Heart left ventricle (tissue), 16 donors: ENCODE data around the gene SRRM2. TPM values are rescaled to one million over a fixed set of nuclear protein-coding genes. Genes with fewer than 3 reads are reported as not detected.

ENCODE experiments used
- ATAC-seq, 4 donors: fragments of 200-7000 bp; cut with Tn5 transposase; one replicate each; pipeline ENCODE4 v1.9.1; 2020 to 2022; ENCODE audit warnings: moderate library complexity in 4 of 4, mild to moderate bottlenecking in 3 of 4, moderate number of reproducible peaks in 1 of 4
- DNase-seq, 5 donors: peaks; one replicate each; pipeline ENCODE4 v3.0.0-alpha.2; 2020
- H3K27ac ChIP-seq, 12 donors: fragments of 200-600 bp; sonication (generic) in 4 of 12; one replicate each; pipeline versions ENCODE4 v1.5.0 to v1.8.0; 2016 to 2022; ENCODE audit warnings: mild to moderate bottlenecking in 2 of 12
- H3K27me3 ChIP-seq, 9 donors: fragments of 200-600 bp; sonication (generic) in 2 of 9; one replicate each; pipeline versions ENCODE4 v1.5.1 to v1.8.0; 2016 to 2022; ENCODE audit warnings: mild to moderate bottlenecking in 3 of 9
- H3K36me3 ChIP-seq, 9 donors: fragments of 200-600 bp; sonication (generic) in 2 of 9; one replicate each; pipeline versions ENCODE4 v1.5.0 to v1.8.0; 2018 to 2022; ENCODE audit warnings: mild to moderate bottlenecking in 2 of 9
- H3K4me1 ChIP-seq, 12 donors: fragments of 200-600 bp; sonication (generic) in 4 of 12; one replicate each; pipeline versions ENCODE4 v1.5.0 to v1.8.0; 2016 to 2022; ENCODE audit warnings: mild to moderate bottlenecking in 3 of 12
- H3K4me3 ChIP-seq, 12 donors: fragments of 200-600 bp; sonication (generic) in 4 of 12; one replicate each; pipeline versions ENCODE4 v1.5.0 to v1.8.0; 2017 to 2022; ENCODE audit warnings: mild to moderate bottlenecking in 9 of 12, moderate library complexity in 4 of 12
- H3K9me3 ChIP-seq, 12 donors: fragments of 200-600 bp; sonication (generic) in 4 of 12; one replicate each; pipeline versions ENCODE4 v1.5.0 to v1.8.0; 2016 to 2022; ENCODE audit warnings: mild to moderate bottlenecking in 1 of 12
- CTCF ChIP-seq, 12 donors: fragments of 200-600 bp; sonication (generic) in 4 of 12; IDR thresholded peaks; one replicate each; pipeline versions ENCODE4 v1.5.0 to v1.8.0; 2018 to 2022; ENCODE audit warnings: antibody characterized with exemption in 12 of 12, mild to moderate bottlenecking in 5 of 12
- POLR2A ChIP-seq, 2 donors: fragments of 450-650 bp; IDR thresholded peaks; one replicate each; pipeline ENCODE4 v1.6.1; 2017; ENCODE audit warnings: antibody characterized with exemption in 2 of 2, mild to moderate bottlenecking in 2 of 2, moderate library complexity in 2 of 2
- WGBS, 4 donors: extraction: QIAGEN DNeasy Blood & Tissue Kit in 2 of 4; methylation state at CpG; one replicate each; pipeline versions ENCODE4 v1.1.5 to v1.1.7; 2013 to 2018; 5-methylcytosine and 5-hydroxymethylcytosine counted together
- intact Hi-C, 10 donors: fragments of 100-400 bp; cut with DNase I; formaldehyde crosslinking; loops; one replicate each; pipeline versions ENCODE4 v1.11.1 to v1.14.2; 2022
- polyA plus RNA-seq, 2 donors: library from polyadenylated mRNA; stranded (reverse); fragments of 200-250 nt; gene quantifications; one replicate each; pipeline ENCODE4 v1.2.3, GENCODE V29; 2013
- total RNA-seq, 9 donors: library from RNA; depleted of rRNA in 2 of 9; stranded (reverse); fragments of >200 nt in 2 of 9; fragmentation: NEBNext Ultra II Directional in 3 of 9; extraction: Animal tissue kit (Norgen Biotek cat#: 25700) in 3 of 9; gene quantifications; one replicate each; pipeline versions ENCODE4 v1.1.0 to v1.2.4, GENCODE V29; 2016 to 2023
- donor health status: ischemic (EF 13 %, LVEDD 7.1; RV severe dilation, severe dysfunction).
- donor health status: healthy with polysubstance abuse.
- donor health status: DM: no; HTN: yes; CAD: no.
- donor health status: DM: no; HTN: no; CAD: no.
- donor health status: ischemic (EF 25% LVEDD 6.9; RV normal size, moderate dysfunction).
- donor health status: ischemic (EF 25% LVEDD 5.7; RV mildly dilated, moderate dysfunction).
- donor health status: healthy.
- donor health status: DM: yes; HTN: yes; CAD: no.
- donor health status: ischemic (EF 35%, LVEDD 5.7; RV mildly dilated, moderate dysfunction).
- donor health status: nonischemic (EF 11% LVEDD 7.7; RV severe dilation, severe dysfunction).
- donor health status: DM: yes; HTN: yes; CAD: no.
- donor health status: PGD.
- donor health status: ischemic (EF 29% LVEDD 5.4; RV normal size, mild dysfunction).
- donor health status: nonischemic (EF 23%, LVEDD 6.1; RV moderate dilation, normal function).

SRRM2 gene
- total and polyA plus RNA-seq, 11 donors, result 112 to 540 (median 233) TPM

DNA sequence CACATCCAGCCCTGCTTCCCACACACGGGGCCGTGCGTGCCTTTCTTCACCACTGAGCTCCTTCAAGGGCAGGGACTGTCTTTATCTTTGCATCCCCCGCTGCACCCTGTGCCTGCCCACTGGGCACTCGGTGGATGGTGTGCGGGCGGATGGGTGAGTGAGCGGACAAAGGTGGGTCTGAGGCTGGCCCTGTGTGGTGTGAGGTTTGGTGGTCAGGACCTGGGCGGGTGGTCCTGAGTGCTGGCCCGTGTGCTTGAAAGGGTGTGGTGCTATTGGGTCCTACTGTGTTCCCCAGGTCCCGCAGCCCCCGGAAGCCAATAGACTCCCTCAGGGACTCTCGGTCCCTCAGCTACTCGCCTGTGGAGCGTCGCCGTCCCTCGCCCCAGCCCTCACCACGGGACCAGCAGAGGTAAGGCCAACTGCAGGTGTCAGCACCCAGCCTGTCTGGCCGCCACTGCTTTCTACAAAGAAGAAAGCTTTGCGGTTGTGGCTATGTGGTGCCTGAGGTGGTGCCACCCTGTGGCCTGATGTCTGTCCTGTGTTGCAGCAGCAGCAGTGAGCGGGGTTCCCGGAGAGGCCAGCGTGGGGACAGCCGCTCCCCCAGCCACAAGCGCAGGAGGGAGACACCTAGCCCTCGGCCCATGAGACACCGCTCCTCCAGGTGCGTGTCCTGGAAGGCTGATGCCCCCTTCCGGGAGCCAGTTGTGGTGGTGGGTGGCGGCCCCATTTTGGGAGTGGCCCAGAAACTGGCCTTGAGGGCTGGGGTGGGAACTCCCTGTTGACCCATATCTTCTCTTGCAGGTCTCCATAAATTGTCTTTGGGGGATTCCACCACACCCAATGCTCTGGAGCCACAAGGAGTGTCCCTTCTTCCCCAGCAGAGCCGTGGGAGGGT lies 17.9 kb downstream of the SRRM2 start:
- H3K4me1 ChIP-seq, result peaks cover 0 to 42% (median 12%) of the 10 kb centered on the region in 12 donors
- intact Hi-C loops, result loop anchor here in 1 of 10 donors (10.0 kb wide), 1 partner anchor 144 kb away; the partner anchor contains the start of gene FLYWCH1

GRCh38 chr16:2771496-2772402 lies 19.3 kb downstream of the SRRM2 start:
- Histone ChIP-seq H3K27me3 (no peaks in the 10 kb centered on the region), H3K4me1 (peaks cover 2 to 56% (median 23%) of the 10 kb centered on the region in 12 donors), H3K36me3 (peaks cover 2 to 87% (median 84%) of the 10 kb centered on the region in 9 donors), H3K9me3 (no peaks in the 10 kb centered on the region), H3K27ac (peak overlapping the region in 1 of 12 donors; percentile 32), H3K4me3 (no peak overlapping the region)
- TF ChIP-seq POLR2A (IDR thresholded peaks at IDR 0.05) (no peak), CTCF (IDR thresholded peaks at IDR 0.05) (no peak)
- WGBS, 4 donors, result 76 to 82% (median 79%) methylated on average over 16 to 18 of the region's 18 CpGs
- ATAC-seq, result no peak
- DNase-seq, result no peak
- intact Hi-C loops, result loop anchor here in 1 of 10 donors (10.0 kb wide), 1 partner anchor 143 kb away; the partner anchor contains the start of gene FLYWCH1

More for the DNA sequence above, 17.9 kb downstream of the SRRM2 start:
- TF ChIP-seq CTCF (IDR thresholded peaks at IDR 0.05) (no peak), POLR2A (IDR thresholded peaks at IDR 0.05) (no peak)
- peak overlapping the region in 1 of 12 donors; percentile 31 for H3K27ac ChIP-seq
- DNase-seq, result peak in 1 of 5 donors; percentile 58
- H3K4me3 ChIP-seq, result no peak overlapping the region
- no peaks in the 10 kb centered on the region for H3K9me3 ChIP-seq
- peaks cover 2 to 100% (median 96%) of the 10 kb centered on the region in 9 donors for H3K36me3 ChIP-seq
- 80 to 86% (median 83%) methylated on average over 25 to 32 of the region's 32 CpGs for WGBS, 4 donors
- H3K27me3 ChIP-seq, result no peaks in the 10 kb centered on the region
- ATAC-seq, result peak in 1 of 4 donors; percentile 8

GRCh38 chr16:2773188-2773968 lies 20.9 kb downstream of the SRRM2 start:
- no peak for TF ChIP-seq CTCF (IDR thresholded peaks at IDR 0.05)
- no peak for TF ChIP-seq POLR2A (IDR thresholded peaks at IDR 0.05)
- Histone ChIP-seq H3K4me3 (no peak overlapping the region), H3K36me3 (peaks cover 2 to 71% (median 68%) of the 10 kb centered on the region in 9 donors), H3K4me1 (peaks cover 2 to 52% (median 23%) of the 10 kb centered on the region in 12 donors), H3K27ac (no peak overlapping the region), H3K9me3 (no peaks in the 10 kb centered on the region), H3K27me3 (no peaks in the 10 kb centered on the region)
- WGBS, 4 donors, result 77 to 88% (median 85%) methylated on average over 12 of the region's 12 CpGs
- ATAC-seq, result no peak
- no peak for DNase-seq
- intact Hi-C loops, result loop anchor here in 1 of 10 donors (10.0 kb wide), 1 partner anchor 141 kb away; the partner anchor contains the start of gene FLYWCH1
